ENCODE results near the gene DLGAP5.

DLGAP5 gene

GRCh38 chr14:55212634-55213033, 21.2 kb upstream of the DLGAP5 start:
- Histone ChIP-seq H3K9me3 (ENCODE audit: control insufficient read depth, low read depth, low read length) (no peaks in the 10 kb centered on the region), H3K27ac (ENCODE audit: low read length) (no peak overlapping the region), H3K9ac (ENCODE audit: low read length) (no peak overlapping the region), H3K4me3 (ENCODE audit: low read length) (no peak overlapping the region), H3K36me3 (ENCODE audit: control insufficient read depth, low read depth, low read length) (no peaks in the 10 kb centered on the region), H3K27me3 (ENCODE audit: control insufficient read depth, insufficient read depth, low read length) (no peaks in the 10 kb centered on the region), H3K4me1 (ENCODE audit: control insufficient read depth, low read depth, low read length) (no peaks in the 10 kb centered on the region)

DNA sequence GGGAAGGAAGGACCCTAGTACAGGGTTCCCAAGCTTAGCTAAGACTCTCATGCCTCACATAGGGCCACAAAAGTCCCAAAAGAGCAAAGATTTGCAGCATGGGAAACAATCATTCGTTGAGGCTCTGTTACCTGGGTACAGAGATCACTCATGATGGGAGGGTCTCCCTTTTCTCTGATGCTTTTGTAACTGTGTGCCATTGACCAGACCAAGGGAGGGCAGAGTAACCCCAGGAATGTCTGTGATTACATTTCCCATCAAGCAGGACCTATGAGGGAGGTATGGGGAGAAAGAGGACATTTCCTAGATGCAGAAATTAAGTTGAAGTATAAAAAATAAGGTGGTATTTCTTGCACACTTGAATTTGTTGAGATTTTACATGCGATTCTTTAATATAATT, 16.4 kb upstream of the DLGAP5 start:
- no peaks in the 10 kb centered on the region for H3K36me3 ChIP-seq (ENCODE audit: control insufficient read depth, low read depth, low read length)
- H3K4me3 ChIP-seq (ENCODE audit: low read length), result no peak overlapping the region
- no peaks in the 10 kb centered on the region for H3K27me3 ChIP-seq (ENCODE audit: control insufficient read depth, insufficient read depth, low read length)
- no peak overlapping the region for H3K9ac ChIP-seq (ENCODE audit: low read length)
- H3K9me3 ChIP-seq (ENCODE audit: control insufficient read depth, low read depth, low read length), result no peaks in the 10 kb centered on the region
- H3K27ac ChIP-seq (ENCODE audit: low read length), result no peak overlapping the region
- no peaks in the 10 kb centered on the region for H3K4me1 ChIP-seq (ENCODE audit: control insufficient read depth, low read depth, low read length)

DNA sequence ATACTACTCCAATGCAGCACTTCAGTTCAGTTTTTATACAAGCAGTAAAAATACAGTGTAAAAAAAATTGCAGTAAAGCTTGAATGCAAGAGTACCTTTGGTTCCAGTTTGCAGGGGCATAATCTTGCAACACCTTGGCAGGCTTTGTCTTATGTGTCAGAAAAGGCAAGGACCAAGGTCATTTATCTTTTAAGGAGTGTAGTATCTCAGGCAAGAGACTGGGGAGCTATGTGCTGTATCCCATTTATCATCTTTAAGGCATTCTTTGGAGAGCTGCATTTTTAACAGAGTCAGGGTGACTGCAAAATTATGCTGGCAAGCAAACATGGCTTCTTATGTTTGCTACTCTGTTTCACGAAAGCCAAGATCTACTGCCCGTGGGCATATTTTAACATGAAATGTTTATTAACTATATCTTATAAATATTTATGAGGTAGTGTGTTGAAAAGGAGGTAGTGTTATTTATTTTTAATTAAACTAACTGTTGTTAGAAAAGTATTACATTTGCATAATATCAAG, 14.8 kb upstream of the DLGAP5 start:
- Histone ChIP-seq H3K9ac (ENCODE audit: low read length) (no peak overlapping the region), H3K27ac (ENCODE audit: low read length) (no peak overlapping the region)

DNA sequence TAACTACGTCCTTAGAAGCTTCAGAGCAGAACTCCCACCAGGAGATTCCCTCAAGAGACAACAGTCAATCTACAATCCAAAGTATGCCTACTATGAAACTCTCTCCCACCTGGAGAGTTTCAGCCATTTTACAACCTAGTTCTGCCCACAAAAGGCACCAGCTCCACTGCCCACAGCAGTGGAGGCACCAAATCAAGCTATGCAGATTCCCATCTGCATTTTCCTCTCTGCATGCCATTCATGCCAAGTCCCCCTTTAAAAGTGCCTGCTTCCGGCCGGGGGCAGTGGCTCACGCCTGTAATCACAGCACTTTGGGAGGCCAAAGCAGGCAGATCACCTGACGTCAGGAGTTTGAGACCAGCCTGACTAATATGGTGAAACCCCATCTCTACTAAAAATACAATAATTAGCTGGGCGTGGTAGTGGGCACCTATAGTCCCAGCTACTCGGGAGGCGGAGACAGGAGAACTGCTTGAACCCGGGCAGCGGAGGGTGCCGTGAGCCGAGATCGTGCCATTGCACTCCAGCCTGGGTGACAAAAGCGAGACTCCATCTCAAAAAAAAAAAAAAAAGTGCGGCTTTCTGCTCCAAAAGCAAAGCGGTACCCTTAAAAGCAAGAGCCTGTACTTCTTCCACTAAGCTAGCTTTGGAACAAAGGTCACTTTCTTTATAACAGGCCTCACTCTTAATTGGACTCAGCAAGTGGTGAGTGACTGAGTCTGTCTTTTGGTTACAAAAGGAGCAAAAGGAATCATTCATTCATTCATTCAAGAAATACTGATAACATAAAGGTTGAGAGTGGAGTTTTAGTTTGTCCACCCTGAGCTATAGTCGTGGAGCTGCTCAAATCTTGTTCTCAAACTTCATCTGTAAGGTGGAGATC, 10.1 kb upstream of the DLGAP5 start:
- H3K36me3 ChIP-seq (ENCODE audit: control insufficient read depth, low read depth, low read length), result no peaks in the 10 kb centered on the region
- H3K9me3 ChIP-seq (ENCODE audit: control insufficient read depth, low read depth, low read length), result no peaks in the 10 kb centered on the region
- H3K27me3 ChIP-seq (ENCODE audit: control insufficient read depth, insufficient read depth, low read length), result no peaks in the 10 kb centered on the region
- H3K9ac ChIP-seq (ENCODE audit: low read length), result no peak overlapping the region
- no peak overlapping the region for H3K27ac ChIP-seq (ENCODE audit: low read length)
- H3K4me1 ChIP-seq (ENCODE audit: control insufficient read depth, low read depth, low read length), result peaks cover 8% of the 10 kb centered on the region
- no peak overlapping the region for H3K4me3 ChIP-seq (ENCODE audit: low read length)

More for the DNA sequence above, 14.8 kb upstream of the DLGAP5 start:
- no peaks in the 10 kb centered on the region for H3K36me3 ChIP-seq (ENCODE audit: control insufficient read depth, low read depth, low read length)
- H3K4me1 ChIP-seq (ENCODE audit: control insufficient read depth, low read depth, low read length), result no peaks in the 10 kb centered on the region
- H3K4me3 ChIP-seq (ENCODE audit: low read length), result no peak overlapping the region
- no peaks in the 10 kb centered on the region for H3K27me3 ChIP-seq (ENCODE audit: control insufficient read depth, insufficient read depth, low read length)
- no peaks in the 10 kb centered on the region for H3K9me3 ChIP-seq (ENCODE audit: control insufficient read depth, low read depth, low read length)

DNA sequence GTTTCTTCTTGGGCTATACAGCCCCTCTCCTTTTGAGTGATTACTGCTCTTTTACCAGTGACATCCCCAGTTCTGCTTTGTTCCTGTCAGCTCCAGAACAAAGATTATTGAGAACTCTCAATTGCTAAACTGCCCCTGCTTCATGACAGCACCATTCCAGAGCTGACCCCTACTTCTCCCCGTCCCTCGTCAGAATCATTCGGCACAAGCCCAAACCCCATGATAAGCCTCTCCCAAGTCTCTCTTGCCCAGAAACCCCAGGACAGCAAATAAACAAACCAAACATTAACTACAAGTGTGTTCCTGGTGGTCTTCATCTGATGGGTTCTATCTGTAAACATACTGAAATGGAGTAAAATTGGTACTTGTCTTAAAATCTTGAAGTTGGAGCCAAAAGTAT, 9.3 kb upstream of the DLGAP5 start:
- Histone ChIP-seq H3K4me1 (ENCODE audit: control insufficient read depth, low read depth, low read length) (peaks cover 8% of the 10 kb centered on the region), H3K27me3 (ENCODE audit: control insufficient read depth, insufficient read depth, low read length) (no peaks in the 10 kb centered on the region), H3K9me3 (ENCODE audit: control insufficient read depth, low read depth, low read length) (no peaks in the 10 kb centered on the region), H3K4me3 (ENCODE audit: low read length) (no peak overlapping the region), H3K9ac (ENCODE audit: low read length) (no peak overlapping the region), H3K27ac (ENCODE audit: low read length) (no peak overlapping the region), H3K36me3 (ENCODE audit: control insufficient read depth, low read depth, low read length) (no peaks in the 10 kb centered on the region)

DNA sequence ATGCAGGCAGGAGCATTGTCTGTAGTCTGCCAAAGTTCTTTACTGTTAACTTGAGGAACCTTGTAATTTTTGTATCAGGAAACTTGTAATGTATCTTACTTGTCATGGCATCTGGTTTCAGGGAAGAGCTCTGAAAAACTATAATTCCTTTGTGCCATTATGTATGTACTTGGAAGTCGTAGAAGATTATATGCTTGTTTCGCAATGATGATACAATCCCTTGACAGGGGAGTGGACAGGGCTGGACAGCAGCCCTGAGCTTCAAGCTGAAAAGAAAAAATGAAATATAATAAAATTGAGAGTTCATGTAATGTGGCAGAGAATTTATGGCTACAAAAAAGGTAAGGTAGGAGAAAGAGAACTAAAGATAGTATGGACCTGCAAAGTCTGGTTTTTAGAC, 7.4 kb upstream of the DLGAP5 start:
- Histone ChIP-seq H3K9me3 (ENCODE audit: control insufficient read depth, low read depth, low read length) (no peaks in the 10 kb centered on the region), H3K9ac (ENCODE audit: low read length) (no peak overlapping the region), H3K4me3 (ENCODE audit: low read length) (no peak overlapping the region), H3K4me1 (ENCODE audit: control insufficient read depth, low read depth, low read length) (peaks cover 8% of the 10 kb centered on the region), H3K36me3 (ENCODE audit: control insufficient read depth, low read depth, low read length) (no peaks in the 10 kb centered on the region), H3K27ac (ENCODE audit: low read length) (no peak overlapping the region), H3K27me3 (ENCODE audit: control insufficient read depth, insufficient read depth, low read length) (no peaks in the 10 kb centered on the region)

GRCh38 chr14:55194656-55195355, 3.4 kb upstream of the DLGAP5 start:
- Histone ChIP-seq H3K36me3 (ENCODE audit: control insufficient read depth, low read depth, low read length) (no peaks in the 10 kb centered on the region), H3K4me3 (ENCODE audit: low read length) (no peak overlapping the region), H3K27me3 (ENCODE audit: control insufficient read depth, insufficient read depth, low read length) (no peaks in the 10 kb centered on the region), H3K27ac (ENCODE audit: low read length) (no peak overlapping the region), H3K9me3 (ENCODE audit: control insufficient read depth, low read depth, low read length) (no peaks in the 10 kb centered on the region), H3K4me1 (ENCODE audit: control insufficient read depth, low read depth, low read length) (peaks cover 3% of the 10 kb centered on the region), H3K9ac (ENCODE audit: low read length) (no peak overlapping the region)

- Histone ChIP-seq H3K9me3 (ENCODE audit: control insufficient read depth, low read depth, low read length) (no peaks in the 10 kb centered on the region), H3K27me3 (ENCODE audit: control insufficient read depth, insufficient read depth, low read length) (no peaks in the 10 kb centered on the region), H3K36me3 (ENCODE audit: control insufficient read depth, low read depth, low read length) (peaks cover 8% of the 10 kb centered on the region), H3K27ac (ENCODE audit: low read length) (no peak overlapping the region), H3K4me3 (ENCODE audit: low read length) (peak overlapping the region; percentile 89), H3K4me1 (ENCODE audit: control insufficient read depth, low read depth, low read length) (peaks cover 9% of the 10 kb centered on the region), H3K9ac (ENCODE audit: low read length) (no peak overlapping the region)
Observed at GRCh38 chr14:55192054-55192621, 753 bp upstream of the DLGAP5 start.

GRCh38 chr14:55190906-55191202, 531 bp downstream of the DLGAP5 start:
- Histone ChIP-seq H3K9ac (ENCODE audit: low read length) (peak overlapping the region; percentile 87), H3K4me1 (ENCODE audit: control insufficient read depth, low read depth, low read length) (peaks cover 9% of the 10 kb centered on the region), H3K36me3 (ENCODE audit: control insufficient read depth, low read depth, low read length) (peaks cover 11% of the 10 kb centered on the region), H3K27ac (ENCODE audit: low read length) (peak overlapping the region; percentile 42), H3K9me3 (ENCODE audit: control insufficient read depth, low read depth, low read length) (no peaks in the 10 kb centered on the region), H3K4me3 (ENCODE audit: low read length) (peak overlapping the region; percentile 89), H3K27me3 (ENCODE audit: control insufficient read depth, insufficient read depth, low read length) (no peaks in the 10 kb centered on the region)

DNA sequence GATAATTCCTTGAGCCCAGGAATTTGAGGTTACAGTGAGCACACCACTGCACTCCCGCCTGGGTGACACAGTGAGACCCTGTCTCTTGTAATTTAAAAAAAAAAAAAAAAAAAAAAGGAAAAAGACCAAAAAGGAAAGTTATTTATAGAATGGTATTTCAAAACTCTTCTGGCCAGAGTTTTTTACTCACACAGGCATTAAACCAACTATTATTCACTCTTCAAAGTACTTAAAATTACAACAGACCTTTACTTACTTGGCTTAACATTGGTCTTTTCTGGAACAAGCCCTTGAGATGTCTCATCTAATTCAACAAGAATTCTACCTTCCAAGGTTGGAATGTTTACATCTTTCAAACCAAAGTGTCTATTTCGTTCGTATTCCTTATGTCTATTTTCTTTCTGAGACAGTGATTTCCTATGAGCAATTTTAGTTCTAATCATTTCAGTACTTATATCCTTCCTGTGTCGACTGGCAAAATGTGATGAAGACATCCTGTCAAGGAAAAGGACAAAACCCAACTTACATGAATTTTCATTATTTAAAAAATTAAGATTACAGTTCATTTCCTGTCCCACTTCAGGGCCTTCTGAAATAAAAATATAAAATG, 2.6 kb downstream of the DLGAP5 start:
- Histone ChIP-seq H3K4me1 (ENCODE audit: control insufficient read depth, low read depth, low read length) (peaks cover 9% of the 10 kb centered on the region), H3K36me3 (ENCODE audit: control insufficient read depth, low read depth, low read length) (peaks cover 21% of the 10 kb centered on the region), H3K27ac (ENCODE audit: low read length) (no peak overlapping the region), H3K9ac (ENCODE audit: low read length) (no peak overlapping the region), H3K4me3 (ENCODE audit: low read length) (peak overlapping the region; percentile 89), H3K27me3 (ENCODE audit: control insufficient read depth, insufficient read depth, low read length) (no peaks in the 10 kb centered on the region), H3K9me3 (ENCODE audit: control insufficient read depth, low read depth, low read length) (no peaks in the 10 kb centered on the region)

- Histone ChIP-seq H3K9ac (ENCODE audit: low read length) (no peak overlapping the region), H3K4me1 (ENCODE audit: control insufficient read depth, low read depth, low read length) (no peaks in the 10 kb centered on the region), H3K36me3 (ENCODE audit: control insufficient read depth, low read depth, low read length) (peaks cover 89% of the 10 kb centered on the region), H3K27ac (ENCODE audit: low read length) (no peak overlapping the region), H3K27me3 (ENCODE audit: control insufficient read depth, insufficient read depth, low read length) (no peaks in the 10 kb centered on the region), H3K4me3 (ENCODE audit: low read length) (no peak overlapping the region), H3K9me3 (ENCODE audit: control insufficient read depth, low read depth, low read length) (no peaks in the 10 kb centered on the region)
Observed at GRCh38 chr14:55180434-55180833, 11.0 kb downstream of the DLGAP5 start.
